HepG2 (cell line): Measurements from ENCODE around the gene CRK. TPM values are rescaled to one million over a fixed set of nuclear protein-coding genes. Genes with fewer than 3 reads are reported as not detected.

Experiments
- ATAC-seq: fragments of 200-7000 bp; cut with Tn5 transposase; 3 replicates; pipeline ENCODE4 v1.9.1; 2020; ENCODE audit warnings: mild to moderate bottlenecking, moderate library complexity
- BruUV-seq: library from RNA; stranded (reverse); fragments of 400-500 nt; replicated peaks from 2 replicates; lab custom pipeline; 2021; lab: Mats Ljungman, UMichigan
- CTCF ChIA-PET: fragments of 300-600 bp; formaldehyde crosslinking; extraction: SDS; loops from one replicate; lab custom pipeline; 2021; ENCODE audit warnings: low total read pairs, inconsistent platforms, low intra/inter-chr PET ratio; lab: Yijun Ruan, JAX
- POLR2A ChIA-PET: fragments of 350-600 bp; sonication (Branson Sonifier 250); formaldehyde crosslinking; loops from one replicate; lab custom pipeline; 2020; ENCODE audit warnings: antibody characterized with exemption, inconsistent platforms; lab: Yijun Ruan, JAX
- DNase-seq: peaks from one replicate; pipeline ENCODE4 v3.0.0-alpha.2; 2015; ENCODE audit warnings: low spot score
- FAIRE-seq: peaks from 3 replicates; lab custom pipeline; 2011; peaks lifted over from hg19 to GRCh38; lab: Jason Lieb, UNC
- H2AFZ ChIP-seq: one replicate; pipeline ENCODE4 v1.6.1; 2011; ENCODE audit warnings: low read length, inconsistent platforms
- H3K27ac ChIP-seq: fragments of 300-600 bp; 3 replicates; pipeline ENCODE4 v1.8.0; 2011; ENCODE audit warnings: mixed run types, mild to moderate bottlenecking, mixed read lengths, low read length, inconsistent platforms; ENCODE audit not compliant: insufficient read depth; ENCODE audit errors: extremely low read length
- H3K27me3 ChIP-seq, 2 experiments: fragments of 200-600 bp in 1 of 2; 2 replicates in 1 of 2; 3 replicates in 1 of 2; pipeline versions ENCODE4 v1.6.0 to v1.8.0; 2011; ENCODE audit warnings: low read length in 2 of 2, mild to moderate bottlenecking in 2 of 2, moderate library complexity in 2 of 2, inconsistent platforms in 1 of 2; ENCODE audit not compliant: insufficient read depth in 2 of 2, control insufficient read depth in 1 of 2
- H3K36me3 ChIP-seq, 2 experiments: fragments of 200-600 bp in 1 of 2; replicated peaks in 1 of 2; 2 replicates in 1 of 2; 3 replicates in 1 of 2; pipeline versions ENCODE4 v1.5.1 to v1.8.0; 2011; ENCODE audit warnings: low read length in 2 of 2, inconsistent platforms in 1 of 2; ENCODE audit not compliant: insufficient read depth in 2 of 2, control insufficient read depth in 1 of 2
- H3K4me1 ChIP-seq: 2 replicates; pipeline ENCODE4 v1.5.1; 2012; ENCODE audit warnings: low read length, inconsistent platforms; ENCODE audit not compliant: insufficient read depth
- H3K4me2 ChIP-seq: 2 replicates; pipeline ENCODE4 v1.6.0; 2011; ENCODE audit warnings: low read depth, low read length, inconsistent platforms
- H3K4me3 ChIP-seq, 3 experiments: fragments of 200-600 bp in 1 of 3; sonication (generic), shearing (Covaris generic) in 1 of 3; replicated peaks in 1 of 3; 2 replicates each; pipeline ENCODE4 v1.5.1; 2011 to 2016; ENCODE audit warnings: low read length in 3 of 3, inconsistent platforms in 2 of 3, low read depth in 2 of 3, mild to moderate bottlenecking in 2 of 3, control low read depth in 1 of 3, mixed read lengths in 1 of 3; ENCODE audit not compliant: insufficient read depth in 1 of 3
- H3K79me2 ChIP-seq: one replicate; pipeline ENCODE4 v1.6.1; 2011; ENCODE audit warnings: low read length, inconsistent platforms; ENCODE audit not compliant: insufficient read depth
- H3K9ac ChIP-seq: 2 replicates; pipeline ENCODE4 v1.6.0; 2011; ENCODE audit warnings: mild to moderate bottlenecking, low read depth, low read length, inconsistent platforms; ENCODE audit not compliant: insufficient read depth
- H3K9me3 ChIP-seq: 2 replicates; pipeline ENCODE4 v1.5.1; 2012; ENCODE audit warnings: mild to moderate bottlenecking, low read length
- H4K20me1 ChIP-seq: 2 replicates; pipeline ENCODE4 v1.6.0; 2011; ENCODE audit warnings: inconsistent platforms, mild to moderate bottlenecking, low read length, moderate library complexity; ENCODE audit not compliant: insufficient read depth
- AGO1 ChIP-seq: fragments of 200-400 bp; formaldehyde crosslinking; IDR thresholded peaks from 2 replicates; pipeline ENCODE4 v1.6.1; 2017; ENCODE audit warnings: mild to moderate bottlenecking, low read depth, low read length, moderate library complexity; ENCODE audit not compliant: poor library complexity, severe bottlenecking
- AGO2 ChIP-seq: fragments of 200-400 bp; formaldehyde crosslinking; optimal IDR thresholded peaks from 2 replicates; pipeline ENCODE3; 2017; ENCODE audit warnings: mild to moderate bottlenecking, low read depth, low read length, moderate library complexity
- CENPT ChIP-seq: sonication (generic); formaldehyde crosslinking; IDR thresholded peaks from 2 replicates; pipeline ENCODE4 v1.8.0; 2022; ENCODE audit warnings: low read depth, mild to moderate bottlenecking, moderate library complexity, missing genetic modification reagents
- MLLT10 ChIP-seq: sonication (generic); formaldehyde crosslinking; IDR thresholded peaks from 2 replicates; pipeline ENCODE4 v1.4.0; 2020; ENCODE audit warnings: missing genetic modification reagents
- TFAP4 ChIP-seq: sonication (generic); IDR thresholded peaks from 2 replicates; pipeline ENCODE4 v1.6.1; 2016; ENCODE audit warnings: low read depth, borderline replicate concordance
- U2AF1 ChIP-seq: fragments of 200-400 bp; formaldehyde crosslinking; optimal IDR thresholded peaks from 2 replicates; pipeline ENCODE3; 2017; ENCODE audit warnings: mild to moderate bottlenecking, low read depth, low read length
- ZNF143 ChIP-seq: sonication (generic); formaldehyde crosslinking; IDR thresholded peaks from 2 replicates; pipeline ENCODE4 v1.4.0; 2020; ENCODE audit warnings: missing genetic modification reagents
- ZNF441 ChIP-seq: sonication (generic); formaldehyde crosslinking; IDR thresholded peaks from 2 replicates; pipeline ENCODE4 v1.7.0; 2021; ENCODE audit warnings: missing genetic modification reagents, borderline replicate concordance
- ZNF83 ChIP-seq: sonication (generic); formaldehyde crosslinking; IDR thresholded peaks from 2 replicates; pipeline ENCODE4 v1.4.0; 2020; ENCODE audit warnings: missing genetic modification reagents, mild to moderate bottlenecking, borderline replicate concordance
- WGBS: methylation state at CpG from one replicate; pipeline ENCODE4 v1.1.6; 2017; ENCODE audit warnings: low lambda C conversion rate; 5-methylcytosine and 5-hydroxymethylcytosine counted together
- in situ Hi-C: cut with HindIII; loops from 2 replicates; pipeline ENCODE4 v1.10.0; 2017; ENCODE audit warnings: low pct_unique_long_range_greater_than_20kb; ENCODE audit not compliant: extremely low pct_ligation_motif_present
- intact Hi-C: fragments of 100-400 bp; cut with micrococcal nuclease; formaldehyde crosslinking; loops from one replicate; pipeline ENCODE4 v1.10.0; 2022; ENCODE audit not compliant: unreplicated experiment
- polyA plus RNA-seq, 8 experiments: library from polyadenylated mRNA; depleted of rRNA in 3 of 8; stranded (reverse) in 7 of 8; unstranded in 1 of 8; fragments of >200 nt; fragmentation: Illumina TruSeq in 4 of 8; extraction: Trizol in 4 of 8; gene quantifications; 2 replicates each; pipeline versions ENCODE4 v1.2.1 to v1.2.3, GENCODE V29; 2011 to 2016; ENCODE audit warnings: low read depth in 4 of 8, missing spikeins in 1 of 8, mixed read lengths in 1 of 8; ENCODE audit not compliant: insufficient read depth in 1 of 8
- total RNA-seq, 5 experiments: library from RNA; depleted of rRNA; stranded (reverse); fragments of >200 nt; fragmentation: Illumina TruSeq; extraction: Trizol; gene quantifications; 2 replicates each; pipeline ENCODE4 v1.2.3, GENCODE V29; 2016; ENCODE audit warnings: low read depth in 1 of 5

Gene CRK
- total and polyA plus RNA-seq, 2 of the 13 experiments (the other 11 are each of a cell fraction or from before 2014, with no cell fraction given), result 47.4 to 54.2 TPM

GRCh38 chr17:1484060-1484535 is 28.1 kb upstream of the CRK start (continued):
- TF ChIP-seq TFAP4, result no peak
- TF ChIP-seq AGO1, result peak; percentile 2
- TF ChIP-seq U2AF1, result no peak
- TF ChIP-seq CENPT, result no peak
- TF ChIP-seq ZNF83 (CRISPR knock-in tag), result no peak
- no peak for TF ChIP-seq ZNF143 (CRISPR knock-in tag)
- TF ChIP-seq MLLT10 (CRISPR knock-in tag), result no peak

GRCh38 chr17:1482680-1483079 is 26.6 kb upstream of the CRK start:
- Histone ChIP-seq H3K4me1 (peaks cover 15% of the 10 kb centered on the region), H3K4me3 (no peak overlapping the region), H3K79me2 (peaks cover 5% of the 10 kb centered on the region), H4K20me1 (no peaks in the 10 kb centered on the region), H2AFZ (no peak overlapping the region), H3K27ac (no peak overlapping the region), H3K9me3 (no peaks in the 10 kb centered on the region), H3K36me3 (peaks cover 10 to 39% of the 10 kb centered on the region in 2 experiments), H3K27me3 (no peaks in the 10 kb centered on the region; a peak in 1 of 5 replicates), H3K4me2 (no peak overlapping the region), H3K9ac (no peak overlapping the region)
- BruUV-seq, result no TSS peak
- in situ Hi-C loops, result no loop called here
- ChIA-PET CTCF (no interaction called here), POLR2A (interaction anchor here (1.0 kb wide), 1 partner anchor 15 kb away, joined by 3 read pairs; no protein-coding TSS in a partner anchor)
- DNase-seq (no peak), FAIRE-seq (no peak), ATAC-seq (no peak)
- TF ChIP-seq AGO2 (peak; percentile 40), ZNF441 (no peak)
- intact Hi-C loops, result no loop called here
- 95% methylated on average over 20 of the region's 20 CpGs for WGBS
